Dedifferentiated amniotic fluid mesenchymal stem cell (primary cell): ENCODE results near the gene NLN.
"Not testable (repeated sequence)": the region's sequence is repeated elsewhere in the genome, so short reads cannot be mapped to it uniquely, and the experiment has no call there.

Source experiments
- DNase-seq: peaks from one replicate; pipeline ENCODE4 v3.0.0-alpha.2; 2016; ENCODE audit errors: extremely low spot score

Gene NLN

DNA sequence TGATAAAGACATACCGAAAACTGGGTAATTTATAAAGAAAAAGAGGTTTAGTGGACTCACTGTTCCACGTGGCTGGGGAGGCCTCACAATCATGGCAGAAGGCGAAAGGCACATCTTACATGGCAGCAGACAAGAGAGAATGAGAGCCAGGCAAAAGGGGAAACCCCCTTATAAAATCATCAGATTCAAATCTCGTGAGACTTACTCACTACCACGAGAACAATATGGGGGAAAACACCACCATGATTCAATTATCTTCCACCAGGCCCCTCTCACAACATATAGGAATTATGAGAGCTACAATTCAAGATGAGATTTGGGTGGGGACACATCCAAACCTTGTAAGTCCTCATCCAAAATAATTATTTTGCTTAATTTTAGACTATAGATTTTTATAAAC lies 149.8 kb downstream of the NLN start:
- not testable (repeated sequence) for DNase-seq

DNA sequence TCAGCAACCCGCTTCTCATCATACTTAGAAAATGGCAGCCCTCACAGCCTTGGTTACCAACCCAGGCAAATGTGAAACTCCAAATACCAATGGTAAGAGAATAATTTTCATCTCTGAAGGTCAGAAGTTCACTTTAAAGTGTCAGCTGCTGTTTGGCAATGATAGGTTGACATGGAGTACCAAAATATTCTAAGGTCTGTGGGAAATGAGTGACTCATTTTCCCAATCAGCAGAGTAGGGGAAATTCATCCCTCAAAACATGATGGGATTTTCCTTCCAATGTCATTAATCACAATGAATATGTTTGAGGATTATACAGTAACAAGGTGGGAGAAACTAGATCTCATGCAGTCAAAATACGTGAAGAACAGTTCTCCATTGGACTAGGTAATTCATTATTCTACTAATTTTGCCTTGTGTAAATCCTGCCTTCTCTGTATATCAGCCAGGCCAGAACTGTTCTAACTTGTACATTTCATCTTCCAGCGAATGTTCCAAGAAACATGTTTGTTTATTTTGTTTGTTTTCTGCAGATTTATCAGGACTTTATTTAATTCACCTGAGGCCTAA lies 151.3 kb downstream of the NLN start:
- no peak for DNase-seq

DNA sequence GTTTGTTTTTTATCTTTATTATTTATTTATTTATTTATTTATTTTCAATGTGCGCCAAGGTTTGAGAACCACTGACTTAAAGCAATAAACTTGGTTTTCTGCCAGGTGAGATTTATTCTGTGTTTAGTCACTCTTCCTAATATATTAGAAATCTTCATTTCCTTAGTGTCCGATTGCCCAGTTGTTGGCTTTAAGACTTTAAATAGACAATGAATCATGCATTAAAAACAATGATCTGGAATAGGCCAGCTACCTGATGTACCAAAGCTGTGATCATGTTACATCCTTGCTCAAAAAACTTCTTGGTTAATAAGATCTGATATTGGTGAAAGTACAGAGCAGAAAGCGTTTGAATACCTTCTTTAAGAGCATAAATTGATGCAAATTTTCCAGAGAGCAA lies 152.2 kb downstream of the NLN start:
- no peak for DNase-seq

DNA sequence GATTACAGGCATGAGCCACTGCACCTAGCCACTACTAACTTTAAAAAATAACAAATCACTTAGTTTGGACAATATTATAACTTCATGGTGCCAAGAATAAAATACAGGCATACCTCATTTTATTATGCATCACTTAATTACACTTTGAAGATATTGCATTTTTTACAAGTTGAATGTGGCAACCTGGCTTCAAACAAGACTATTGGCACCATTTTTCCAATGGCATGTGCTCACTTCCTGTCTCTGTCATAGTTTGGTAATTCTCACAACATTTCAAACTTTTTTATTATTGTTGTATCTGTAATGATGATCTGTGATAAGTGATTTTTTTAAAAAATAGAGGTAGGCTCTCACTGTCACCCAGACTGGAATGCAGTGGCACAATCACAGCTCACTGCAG lies 154.5 kb downstream of the NLN start:
- no peak for DNase-seq

DNA sequence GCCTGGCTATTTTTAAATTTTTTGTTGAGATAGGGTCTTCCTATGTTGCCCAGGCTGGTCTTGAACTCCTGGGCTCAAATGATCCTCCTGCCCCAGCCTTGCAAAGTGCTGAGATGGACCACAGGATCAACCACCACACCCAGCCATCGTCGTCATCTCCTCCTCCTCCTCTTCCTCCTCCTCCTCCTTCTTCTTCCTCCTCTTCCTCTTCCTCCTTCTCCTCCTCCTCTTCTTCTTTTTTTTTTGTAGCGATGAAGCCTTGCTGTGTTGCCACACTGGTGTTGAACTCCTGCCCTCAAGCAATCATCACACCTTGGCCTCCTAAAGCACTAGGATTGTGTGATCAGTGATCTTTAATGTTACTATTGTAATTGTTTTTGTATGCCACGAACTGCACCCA lies 155.0 kb downstream of the NLN start:
- no peak for DNase-seq
